HL-60/S4 (cell line): ENCODE measurements around the gene TTBK2.
"Not testable (repeated sequence)": the region's sequence is repeated elsewhere in the genome, so short reads cannot be mapped to it uniquely, and the experiment has no call there.

Experiments used
- in situ Hi-C: fragments of 300-500 bp; cut with MboI; formaldehyde crosslinking; loops from 2 replicates; pipeline ENCODE4 v1.14.3; 2022; ENCODE audit warnings: low sequenced_read_pairs

TTBK2 gene

DNA sequence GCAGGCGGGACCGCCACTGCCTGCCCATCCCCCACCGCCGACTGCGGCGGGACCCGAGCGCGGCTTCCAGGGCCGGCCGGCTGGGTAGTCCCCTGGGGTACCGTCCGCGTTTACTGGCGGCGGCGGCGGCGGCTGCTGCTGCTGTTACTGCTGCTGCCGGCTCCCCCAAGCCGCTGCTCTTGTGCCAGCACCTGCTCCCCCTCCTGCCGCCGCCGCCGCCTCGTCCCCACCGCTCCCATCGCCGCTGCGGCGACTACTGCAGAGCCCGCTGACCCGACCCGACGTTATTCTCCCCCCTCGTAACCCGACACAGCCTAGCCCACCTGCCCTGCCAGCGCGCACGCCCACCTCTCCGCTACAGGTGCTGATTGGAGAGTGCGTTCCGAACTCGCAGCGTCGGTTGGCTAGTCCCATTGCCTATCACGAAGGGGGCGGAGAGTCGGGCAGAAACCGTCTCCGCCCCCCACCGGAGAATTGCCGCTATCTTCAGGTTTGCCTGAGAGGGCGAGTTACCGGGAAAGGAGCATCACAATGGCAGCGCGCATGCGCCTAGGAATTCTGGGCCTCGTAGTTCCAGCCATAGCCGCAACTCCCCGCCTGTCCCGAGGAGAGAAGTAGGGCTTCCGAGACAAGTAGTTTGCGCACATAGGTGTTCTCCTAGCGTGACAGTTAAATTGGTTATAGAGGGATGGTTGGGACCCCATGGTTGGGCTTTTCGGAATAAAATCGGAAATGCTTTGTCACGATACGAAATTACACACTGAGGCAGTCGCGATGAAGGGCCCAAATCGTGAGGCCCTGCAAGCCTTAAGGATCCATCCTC is at the start of gene TTBK2:
Gene TTBK2 (minus strand): TSS at position 260 of the 823 bp plus-strand sequence. CDS start 42,161 bp downstream, outside the sequence.
- in situ Hi-C loops: loop anchor here (10.0 kb wide), 1 partner anchor 216 kb away; no protein-coding TSS in a partner anchor

DNA sequence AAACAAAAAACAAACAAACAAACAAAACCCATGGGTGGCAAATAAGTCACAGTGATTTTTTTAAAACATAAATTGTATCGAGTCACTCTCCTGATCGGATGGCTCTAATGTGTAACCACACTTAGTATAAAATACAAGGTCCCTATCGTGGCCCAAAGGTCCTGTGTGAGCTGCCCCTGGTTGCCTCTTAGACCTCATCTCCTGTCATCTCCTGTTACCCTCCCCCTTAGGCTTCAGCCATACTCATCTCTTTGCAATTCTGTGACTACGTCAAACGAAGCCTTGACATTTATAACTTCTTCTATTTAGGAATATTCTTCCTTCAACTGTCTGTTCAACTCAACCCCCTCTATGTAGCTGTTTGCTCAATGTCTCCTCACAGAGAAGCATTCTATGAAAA is 43.9 kb upstream of the TTBK2 start:
- in situ Hi-C loops: no loop called here

GRCh38 chr15:42955518-42955917 is 34.9 kb upstream of the TTBK2 start:
- in situ Hi-C loops: no loop called here

- in situ Hi-C loops: no loop called here
Observed at GRCh38 chr15:42954291-42954690, 33.7 kb upstream of the TTBK2 start.

GRCh38 chr15:42948898-42949297 is 28.3 kb upstream of the TTBK2 start:
- in situ Hi-C loops: not testable (repeated sequence)

DNA sequence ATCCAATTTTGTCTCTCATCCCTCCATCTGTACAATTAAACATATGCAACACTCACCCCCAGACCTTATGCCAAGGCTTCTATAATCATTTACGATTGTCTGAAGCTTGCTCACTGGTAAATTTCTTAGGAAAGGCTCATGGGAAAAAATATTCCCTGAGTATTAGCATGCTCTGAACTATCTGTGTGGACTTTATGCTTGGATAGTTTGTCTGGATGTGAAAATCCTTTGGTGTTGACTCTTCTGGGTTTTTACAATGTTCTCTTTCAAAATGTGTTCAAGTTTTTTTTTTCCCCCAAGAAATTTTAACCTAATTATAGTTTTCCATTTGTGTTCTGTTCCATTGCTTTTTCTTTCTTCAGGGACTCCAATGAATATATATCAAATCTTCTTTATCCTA is 19.9 kb upstream of the TTBK2 start:
- in situ Hi-C loops: no loop called here

GRCh38 chr15:42939841-42940240 is 19.3 kb upstream of the TTBK2 start:
- in situ Hi-C loops: no loop called here

DNA sequence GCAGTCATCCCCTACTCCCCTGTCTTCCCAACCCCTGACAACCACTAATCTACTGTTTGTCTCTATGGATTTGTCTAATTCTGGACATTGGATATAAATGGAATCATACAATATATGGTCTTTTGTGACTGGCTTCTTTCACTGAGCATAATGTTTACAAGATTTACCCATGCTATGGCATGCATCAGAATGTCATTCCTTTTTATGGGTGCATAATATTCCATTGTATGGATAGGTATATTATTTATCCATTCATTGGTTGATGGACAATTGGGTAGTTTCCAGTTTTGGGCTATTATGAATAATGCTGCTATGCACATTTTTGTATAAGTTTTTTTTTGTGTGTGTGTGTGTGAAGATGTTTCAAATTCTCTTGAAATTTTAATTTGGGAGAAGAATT is 16.6 kb upstream of the TTBK2 start:
- in situ Hi-C loops: no loop called here

GRCh38 chr15:42933886-42934667 is 13.5 kb upstream of the TTBK2 start:
- in situ Hi-C loops: no loop called here

DNA sequence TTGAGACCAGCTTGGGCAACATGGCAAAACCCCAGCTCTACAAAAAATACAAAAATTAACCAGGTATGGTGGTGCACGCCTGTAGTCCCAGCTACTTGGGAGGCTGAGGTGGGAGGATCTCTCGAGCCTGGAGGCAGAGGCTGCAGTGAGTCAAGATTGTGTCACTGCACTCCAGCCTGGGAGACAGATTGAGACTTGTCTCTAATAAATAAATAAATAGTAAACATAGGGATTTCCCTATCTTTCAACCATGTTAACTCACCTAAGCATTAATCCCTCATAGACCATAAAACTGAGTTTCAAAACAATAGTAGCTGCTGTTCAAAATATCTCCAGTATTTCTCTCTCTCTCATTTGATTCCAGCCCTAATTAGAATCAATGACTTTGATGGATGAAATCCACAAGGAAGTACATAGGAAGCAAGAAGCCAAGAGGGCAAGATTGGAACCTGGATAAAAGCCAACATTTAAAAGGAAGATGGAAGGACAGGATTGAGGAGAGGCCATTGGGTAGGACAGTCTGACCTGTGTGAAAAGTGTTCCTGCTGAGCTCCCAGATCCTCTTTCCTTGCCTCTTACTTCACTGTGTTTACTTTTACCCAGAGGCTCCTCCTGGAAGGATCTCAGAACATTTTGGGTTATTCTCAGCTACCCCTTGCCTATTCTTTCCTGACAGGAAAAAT is 12.4 kb upstream of the TTBK2 start:
- in situ Hi-C loops: no loop called here

DNA sequence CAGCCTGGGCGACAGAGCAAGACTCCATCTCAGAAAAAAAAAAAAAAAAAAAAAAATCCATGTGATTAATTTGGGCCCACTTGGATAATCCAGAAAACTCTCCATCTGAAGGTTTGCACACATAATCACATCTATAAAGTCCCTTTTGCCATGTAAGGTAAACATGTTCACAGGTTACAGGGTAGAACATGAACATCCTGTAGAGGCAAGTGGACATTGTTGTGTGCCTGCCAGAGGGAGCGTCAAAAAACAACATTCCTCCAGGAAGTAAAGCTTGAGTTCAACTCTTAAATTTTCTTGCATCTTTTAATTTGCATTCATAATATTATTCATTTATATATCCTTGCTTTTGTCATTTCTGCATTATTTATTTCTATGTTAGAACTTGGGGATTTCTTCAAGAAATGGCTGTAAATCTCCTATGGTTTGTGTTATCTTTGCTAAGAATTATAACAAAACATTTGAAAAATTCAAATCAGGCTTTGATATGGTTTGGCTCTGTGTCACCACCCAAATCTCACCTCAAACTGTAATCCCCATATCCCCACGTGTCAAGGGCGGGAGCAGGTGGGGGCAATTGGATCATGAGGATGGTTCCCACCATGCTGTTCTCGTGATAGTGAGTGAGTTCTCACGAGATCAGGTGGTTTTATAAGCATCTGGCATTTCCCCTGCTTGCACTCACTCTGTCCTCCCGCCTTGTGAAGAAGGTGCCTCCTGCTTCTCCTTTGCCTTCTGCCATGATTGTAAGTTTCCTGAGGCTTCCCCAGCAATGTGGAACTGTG is 11.3 kb upstream of the TTBK2 start:
- in situ Hi-C loops: no loop called here

DNA sequence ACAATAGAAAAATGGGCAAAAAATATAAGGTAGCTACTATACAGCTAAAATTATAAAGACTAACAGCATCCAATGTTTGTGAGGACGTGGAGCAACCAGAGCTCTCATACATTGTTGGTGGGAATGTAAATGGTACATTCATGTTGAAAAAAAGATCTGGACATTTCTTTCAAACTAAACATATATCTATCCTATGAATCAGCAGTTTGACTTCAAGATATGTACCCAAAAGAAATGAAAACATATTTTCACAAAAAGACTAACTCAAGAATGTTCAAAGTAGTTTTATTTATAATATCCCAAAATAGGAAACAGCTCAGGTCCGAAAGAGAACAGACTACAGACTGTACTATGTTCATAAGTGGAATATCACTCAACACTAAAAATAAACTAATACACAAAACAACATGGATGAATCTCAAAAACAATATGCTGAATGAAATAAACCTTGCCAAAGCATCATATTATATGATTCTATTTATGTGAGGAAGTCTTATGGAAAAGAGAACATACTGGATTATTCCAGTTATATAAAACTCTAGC is 8.8 kb upstream of the TTBK2 start:
- in situ Hi-C loops: loop anchor here (10.0 kb wide), 1 partner anchor 225 kb away; no protein-coding TSS in a partner anchor

DNA sequence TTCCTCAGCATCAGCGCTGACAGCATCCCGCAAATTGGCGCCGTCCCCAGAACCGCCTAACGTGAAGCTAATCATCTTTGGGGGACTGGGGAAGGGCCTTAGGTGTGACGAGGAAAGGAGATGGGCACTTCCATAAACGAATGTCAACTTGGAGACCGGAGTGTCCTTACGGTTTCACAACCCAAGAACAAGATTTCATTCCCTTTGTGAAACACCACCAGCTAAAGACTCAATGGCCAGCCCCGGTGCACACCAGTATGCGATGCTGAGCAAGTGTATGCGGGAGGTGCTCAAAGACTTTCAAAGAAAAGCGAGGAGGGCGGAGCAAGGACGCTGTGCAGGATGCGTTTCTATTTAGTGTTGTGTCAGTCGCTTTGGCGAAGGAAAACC is 759 bp upstream of the TTBK2 start:
- in situ Hi-C loops: loop anchor here (10.0 kb wide), 1 partner anchor 217 kb away; no protein-coding TSS in a partner anchor

DNA sequence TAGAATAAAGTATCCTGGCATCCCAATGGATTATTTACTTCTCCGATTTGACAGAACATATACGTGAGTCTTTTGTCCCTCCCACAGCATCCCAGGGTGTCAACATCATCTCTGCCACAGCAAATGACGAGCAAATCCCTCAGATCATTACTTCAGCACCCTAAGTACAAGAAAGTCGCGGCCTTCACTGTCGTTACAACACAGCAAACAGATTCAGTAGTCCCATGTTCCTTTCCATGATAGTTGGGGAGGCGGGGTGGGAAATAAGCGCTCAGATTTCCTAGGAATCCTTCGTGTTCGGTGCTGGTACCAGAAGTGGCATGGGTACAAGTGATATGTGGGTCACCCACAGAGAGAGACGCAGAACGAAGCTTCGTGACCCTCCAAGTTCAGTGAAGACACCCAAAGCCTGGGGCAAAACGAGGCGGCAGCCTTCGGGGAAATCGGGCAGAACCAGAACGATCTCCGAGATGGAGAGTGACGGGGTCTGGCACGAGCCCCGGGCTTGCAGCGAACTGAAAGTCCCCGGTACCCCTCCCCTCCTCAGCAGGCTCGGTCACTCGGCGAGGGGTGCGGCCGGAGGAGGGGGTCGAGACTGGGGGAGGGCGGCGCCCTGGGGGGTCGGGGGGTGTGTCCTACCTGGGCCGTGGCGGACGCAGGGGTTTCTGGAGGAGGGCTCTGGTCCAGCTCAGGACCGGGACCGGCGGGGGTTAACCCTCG is 619 bp downstream of the TTBK2 start:
- in situ Hi-C loops: loop anchor here (10.0 kb wide), 1 partner anchor 215 kb away; no protein-coding TSS in a partner anchor

DNA sequence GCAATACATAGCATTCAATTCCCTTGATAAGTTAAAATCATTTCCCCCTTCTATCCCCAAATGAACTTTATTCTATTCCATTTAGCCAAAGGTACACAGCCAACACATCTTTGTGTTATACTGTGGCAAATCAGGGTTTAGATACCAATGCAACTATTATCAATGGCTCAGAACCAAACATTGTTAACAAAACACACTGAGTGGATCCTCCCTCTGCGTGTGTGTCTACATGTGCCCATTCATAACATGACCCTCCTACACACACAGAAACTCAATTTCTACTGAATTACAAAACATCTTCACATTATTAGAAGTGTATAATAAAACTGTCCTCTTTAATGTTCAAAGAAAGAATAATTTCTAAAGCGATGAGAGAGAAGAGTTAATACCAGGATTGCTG is 1.3 kb downstream of the TTBK2 start:
- in situ Hi-C loops: no loop called here

DNA sequence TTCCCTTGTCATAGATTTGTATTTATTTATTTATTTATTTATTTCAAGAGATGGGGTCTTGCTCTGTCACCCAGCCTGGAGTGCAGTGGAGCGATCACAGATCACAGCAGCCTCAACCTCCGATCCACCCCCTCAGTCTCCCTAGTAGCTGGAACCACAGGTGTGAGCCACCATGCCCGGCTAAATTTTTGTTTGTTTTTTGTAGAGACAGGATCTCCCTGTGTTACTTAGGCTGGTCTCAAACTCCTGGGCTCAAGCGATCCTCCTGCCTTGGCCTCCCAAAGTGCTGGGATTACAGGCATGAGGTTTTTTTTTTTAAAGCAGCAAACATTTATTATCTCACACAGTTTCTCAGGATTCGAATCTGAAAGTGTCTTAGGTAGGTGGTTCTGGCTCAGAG is 2.5 kb downstream of the TTBK2 start:
- in situ Hi-C loops: no loop called here

GRCh38 chr15:42915654-42916315 is 4.8 kb downstream of the TTBK2 start:
- in situ Hi-C loops: no loop called here

DNA sequence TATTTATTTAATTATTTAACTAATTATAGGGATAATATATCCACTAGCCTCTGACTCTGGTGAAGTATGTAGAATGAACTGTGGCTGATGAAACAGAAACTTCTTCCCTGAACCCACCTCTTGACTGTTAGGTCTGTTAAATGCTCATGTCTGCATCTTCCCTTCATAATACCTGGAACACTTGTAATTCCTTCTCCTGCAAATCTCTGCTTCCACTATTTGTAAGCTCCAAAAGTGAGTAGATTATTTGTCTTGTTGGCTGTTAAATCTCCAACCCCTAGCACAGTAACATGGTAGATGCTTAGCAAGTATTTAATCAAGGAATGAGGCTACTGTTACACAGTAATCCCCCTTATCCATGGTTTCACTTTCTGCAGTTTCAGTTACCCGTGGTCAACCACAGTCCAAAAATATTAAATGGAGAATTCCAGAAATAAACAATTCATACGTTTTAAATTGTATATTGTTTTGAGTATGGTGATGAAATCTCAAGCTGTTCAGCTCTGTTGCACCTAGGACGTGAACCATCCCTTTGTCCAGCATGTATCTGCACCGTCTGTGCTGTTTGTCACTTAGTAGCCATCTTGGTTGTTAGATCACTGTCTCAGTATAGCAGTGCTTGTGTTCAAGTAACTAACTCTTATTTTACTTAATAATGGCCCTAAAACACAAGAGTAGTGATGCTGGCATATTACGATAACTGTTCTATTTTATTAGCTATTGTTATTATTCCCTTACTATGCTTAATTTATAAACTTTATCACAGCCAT is 5.7 kb downstream of the TTBK2 start:
- in situ Hi-C loops: no loop called here
